DND-41 (cell line): ENCODE measurements around the gene RFESD.

Experiments
- CTCF ChIP-seq: IDR thresholded peaks from 2 replicates; pipeline ENCODE4 v1.5.1; 2012; ENCODE audit warnings: borderline replicate concordance, low read length, moderate library complexity, mild to moderate bottlenecking; ENCODE audit not compliant: poor library complexity, severe bottlenecking; ENCODE audit errors: extremely low read depth
- EZH2 ChIP-seq: IDR thresholded peaks from 3 replicates; pipeline ENCODE4 v1.6.1; 2012; ENCODE audit warnings: borderline replicate concordance, low read depth, mild to moderate bottlenecking, moderate library complexity, low read length, inconsistent platforms; ENCODE audit not compliant: severe bottlenecking

GRCh38 chr5:95689680-95690079 is 43.1 kb downstream of the RFESD start:
- no peak for TF ChIP-seq CTCF
- no peak for TF ChIP-seq EZH2
